ENCODE data around the gene POLR2J2. TPM values are rescaled to one million over a fixed set of nuclear protein-coding genes. Genes with fewer than 3 reads are reported as not detected.
"Not testable (repeated sequence)": the region's sequence is repeated elsewhere in the genome, so short reads cannot be mapped to it uniquely, and the experiment has no call there.

POLR2J2 gene
- 1 to 10 TPM; 1.1 to 2.6 (median 1.6) TPM for polyA plus RNA-seq

DNA sequence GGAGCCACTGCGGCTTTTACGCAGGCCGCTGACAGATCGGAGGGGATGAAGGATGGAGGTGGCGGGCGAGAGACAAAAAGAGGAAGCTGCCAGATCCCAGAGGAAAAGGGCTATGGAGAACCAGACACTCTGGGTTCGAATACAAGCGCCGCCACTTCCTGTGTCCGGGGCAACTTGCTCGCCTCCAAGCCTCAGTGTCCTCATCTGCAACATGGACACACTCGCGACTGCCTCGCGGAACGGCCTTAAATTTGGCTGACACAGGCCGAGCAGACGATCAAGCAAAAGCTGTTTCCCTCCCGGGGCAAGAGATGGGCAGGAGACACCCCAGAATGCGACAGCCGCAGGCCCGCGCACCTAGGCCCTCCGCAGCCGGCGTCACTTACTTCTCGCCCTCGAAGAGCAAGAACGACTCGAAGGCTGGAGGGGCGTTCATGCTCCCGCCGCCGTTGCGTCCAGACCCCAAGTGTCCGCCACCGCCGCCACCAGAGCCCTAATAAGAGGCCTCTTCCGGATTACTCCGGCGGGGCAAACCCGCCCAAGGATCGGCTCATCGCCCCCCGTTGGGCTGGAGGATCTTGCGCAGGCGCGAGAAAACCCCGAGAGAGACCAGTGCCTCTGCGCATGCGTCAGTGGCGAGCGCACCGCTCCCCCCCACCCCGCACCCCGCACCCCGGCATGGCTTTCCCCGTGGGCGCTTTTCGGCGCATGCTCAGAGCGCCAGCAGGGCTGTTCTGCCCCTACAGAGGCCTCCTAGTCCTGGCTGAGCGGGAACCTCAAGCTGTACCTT lies at the start of gene POLR2J2:
TSS of gene POLR2J2 (minus strand) at position 498 of the 790 bp plus-strand sequence. CDS start at position 436, 62 bp downstream.
- 0 to 7% (median 2%) methylated on average over 3 to 34 of the region's 63 CpGs for WGBS, 3 donors
- not testable (repeated sequence) for H3K27ac ChIP-seq (ENCODE audit: low read depth, low read length)

DNA sequence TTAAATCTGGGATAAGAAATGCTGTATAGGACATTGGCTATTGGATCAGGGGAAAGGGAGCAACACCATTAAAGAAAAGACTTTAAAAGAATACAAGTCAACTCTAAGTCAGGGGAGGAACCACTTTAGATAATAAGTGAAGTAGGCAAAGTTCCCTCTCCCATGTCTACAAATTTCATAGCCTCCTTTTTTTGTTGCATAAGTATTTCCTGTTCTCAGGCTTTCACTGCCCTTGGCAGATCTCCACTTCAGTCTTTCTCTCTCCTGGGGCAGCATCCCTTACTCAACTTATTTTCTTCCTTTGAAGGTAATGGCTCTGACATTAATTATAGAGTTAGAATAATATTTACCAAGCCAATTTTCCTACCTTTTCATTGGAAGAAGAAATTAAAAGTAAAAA lies 47.0 kb upstream of the POLR2J2 start:
- H3K27ac ChIP-seq (ENCODE audit: low read depth, low read length) = not testable (repeated sequence)

DNA sequence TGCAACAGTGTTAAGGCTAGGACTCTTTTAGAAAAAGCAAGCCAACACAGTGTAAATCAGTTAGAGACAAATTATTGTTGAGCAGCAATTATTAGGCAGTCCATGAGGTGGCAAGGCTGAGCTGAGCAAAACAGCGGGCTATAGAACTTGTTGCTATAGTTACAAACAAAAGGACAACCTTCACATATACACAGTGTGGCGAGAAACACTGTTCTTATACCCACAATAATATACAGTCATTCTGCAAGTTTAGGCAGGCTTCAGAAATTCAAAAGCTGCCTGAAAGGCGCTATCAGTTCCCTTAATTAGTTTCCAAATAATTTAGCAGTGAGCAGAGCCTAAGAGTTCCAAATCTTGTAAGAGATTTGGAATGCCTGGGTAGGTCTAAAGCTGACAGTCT lies 44.3 kb upstream of the POLR2J2 start:
- H3K27ac ChIP-seq (ENCODE audit: low read depth, low read length) = not testable (repeated sequence)
- WGBS, 3 donors = 63 to 80% (median 75%) methylated on average over 2 of the region's 3 CpGs

DNA sequence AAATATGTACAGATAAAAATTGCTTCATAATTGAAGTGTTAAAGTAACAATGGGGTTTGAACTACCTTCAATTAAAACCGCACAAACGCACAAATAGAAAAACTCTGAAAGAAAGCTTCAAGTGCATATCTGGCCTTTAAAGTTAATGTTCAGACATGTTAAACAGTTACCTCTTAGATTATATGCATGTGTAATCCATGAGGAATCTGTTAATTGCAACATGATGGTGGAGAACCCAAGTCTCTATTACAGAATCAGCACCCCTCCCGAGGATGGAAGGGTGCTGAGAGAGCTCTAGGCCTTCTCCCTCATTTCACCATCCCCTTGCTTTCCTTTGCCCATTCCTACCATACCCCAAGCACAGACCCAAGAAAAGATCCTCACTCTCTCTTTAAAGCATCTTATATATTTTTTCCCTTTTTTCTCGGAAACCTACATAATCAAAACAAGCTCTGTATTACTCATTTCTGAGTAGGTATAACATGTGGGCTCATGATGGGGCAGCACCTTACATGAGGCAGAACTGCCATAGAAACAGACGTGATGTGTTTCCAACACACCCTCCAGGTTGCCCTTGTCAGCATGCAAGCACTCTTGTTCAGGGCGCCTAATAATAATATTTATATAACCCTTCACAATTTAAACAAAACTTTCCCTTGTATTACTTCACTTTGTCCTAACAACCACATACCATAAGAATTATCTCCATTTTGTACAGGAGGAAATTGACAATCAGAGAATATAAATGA lies 43.5 kb upstream of the POLR2J2 start:
- H3K27ac ChIP-seq (ENCODE audit: low read depth, low read length) = not testable (repeated sequence)
- 71 to 83% (median 77%) methylated on average over 2 to 5 of the region's 6 CpGs for WGBS, 3 donors

DNA sequence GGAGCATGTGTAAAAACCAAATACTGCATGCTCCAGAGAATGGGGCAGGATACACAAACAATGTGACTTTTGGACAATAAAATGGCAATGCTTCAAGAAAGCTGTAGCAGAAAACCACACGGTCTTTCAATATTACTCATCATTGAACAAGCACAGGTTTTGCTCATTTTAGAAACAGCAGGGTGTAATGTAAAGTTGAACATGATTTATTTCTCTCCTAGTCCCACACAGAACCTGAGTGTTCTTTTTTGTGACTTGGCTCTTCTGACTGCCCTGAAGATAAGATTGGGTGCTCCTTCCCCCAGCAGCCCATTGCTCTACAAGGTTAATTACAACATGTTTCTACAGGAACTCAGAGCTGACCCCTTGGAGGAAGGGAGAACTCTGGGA lies 42.2 kb upstream of the POLR2J2 start:
- H3K27ac ChIP-seq (ENCODE audit: low read depth, low read length) = not testable (repeated sequence)
- WGBS, 3 donors = no CpG with 5 or more reads among the region's 1 CpG

DNA sequence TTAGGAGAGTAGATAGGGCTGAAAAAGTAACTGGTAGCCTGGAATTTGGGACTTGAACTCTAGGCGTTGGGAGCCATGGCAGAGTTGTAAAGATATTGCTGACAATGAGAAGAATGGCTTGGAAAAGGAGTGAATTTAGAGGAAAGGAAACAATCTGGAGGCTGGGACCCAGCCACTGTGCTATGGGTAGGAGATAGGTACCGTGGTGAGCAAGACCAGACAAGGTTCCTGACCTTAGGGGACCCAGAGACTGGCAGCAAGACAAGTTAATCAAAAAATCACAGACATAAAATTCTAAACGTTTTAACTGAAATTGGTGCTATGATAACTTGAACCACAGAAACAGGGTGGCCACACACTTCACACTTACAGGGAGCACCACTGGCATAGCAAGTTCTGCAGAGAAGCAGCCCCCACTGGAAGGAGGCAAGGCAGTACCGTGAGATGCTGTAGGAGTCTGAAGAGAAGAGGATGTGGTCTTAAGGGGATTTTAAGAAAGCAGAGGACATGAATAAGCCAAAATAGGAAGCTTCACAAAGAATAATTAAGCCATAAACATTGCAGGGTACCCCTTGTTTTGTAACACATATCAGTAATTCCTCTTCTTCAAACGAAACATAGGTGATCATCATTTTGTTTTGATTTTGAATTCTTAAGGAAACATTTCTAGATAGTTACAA lies 41.7 kb upstream of the POLR2J2 start:
- 34 to 55% (median 46%) methylated on average over 5 of the region's 5 CpGs for WGBS, 3 donors
- H3K27ac ChIP-seq (ENCODE audit: low read depth, low read length) = not testable (repeated sequence)

DNA sequence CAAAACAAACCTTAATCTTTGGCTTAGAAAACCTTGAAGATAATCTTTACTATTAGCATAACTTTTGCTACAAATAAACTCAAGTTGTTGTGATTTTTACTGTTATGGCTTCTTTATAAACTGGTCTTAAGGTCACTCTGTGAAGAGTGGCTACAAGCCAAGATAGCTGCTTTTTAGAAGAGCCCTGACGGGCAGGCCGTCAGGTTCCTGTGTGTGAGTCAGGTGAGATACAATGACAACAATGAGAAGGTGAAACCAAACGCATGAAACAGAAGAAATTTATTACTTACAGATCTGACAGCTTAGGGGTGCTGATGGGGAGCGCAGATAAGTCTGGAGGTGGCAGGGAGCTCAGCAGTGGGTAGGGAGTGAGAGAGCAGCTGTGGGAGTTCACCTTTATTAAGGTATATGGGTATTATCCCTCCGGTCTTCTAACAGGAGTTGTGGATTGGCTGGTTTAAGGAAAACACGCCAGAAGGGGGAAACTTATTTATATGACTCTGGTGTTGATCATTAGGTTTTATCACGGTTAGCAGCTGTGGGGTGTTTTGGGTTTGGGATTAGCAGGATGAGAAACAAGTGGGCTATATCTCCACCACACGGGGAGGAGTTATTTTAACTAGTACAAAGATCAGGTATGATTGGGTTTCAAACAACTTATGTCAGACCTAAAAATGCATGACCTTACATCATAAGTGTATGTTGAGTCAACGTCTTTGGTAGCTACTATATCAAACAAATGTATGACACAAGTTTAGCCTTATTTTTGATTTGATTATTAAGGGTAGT lies 27.7 kb upstream of the POLR2J2 start:
- not testable (repeated sequence) for H3K27ac ChIP-seq (ENCODE audit: low read depth, low read length)
- WGBS, 3 donors = 70 to 71% (median 71%) methylated on average over 9 of the region's 9 CpGs

DNA sequence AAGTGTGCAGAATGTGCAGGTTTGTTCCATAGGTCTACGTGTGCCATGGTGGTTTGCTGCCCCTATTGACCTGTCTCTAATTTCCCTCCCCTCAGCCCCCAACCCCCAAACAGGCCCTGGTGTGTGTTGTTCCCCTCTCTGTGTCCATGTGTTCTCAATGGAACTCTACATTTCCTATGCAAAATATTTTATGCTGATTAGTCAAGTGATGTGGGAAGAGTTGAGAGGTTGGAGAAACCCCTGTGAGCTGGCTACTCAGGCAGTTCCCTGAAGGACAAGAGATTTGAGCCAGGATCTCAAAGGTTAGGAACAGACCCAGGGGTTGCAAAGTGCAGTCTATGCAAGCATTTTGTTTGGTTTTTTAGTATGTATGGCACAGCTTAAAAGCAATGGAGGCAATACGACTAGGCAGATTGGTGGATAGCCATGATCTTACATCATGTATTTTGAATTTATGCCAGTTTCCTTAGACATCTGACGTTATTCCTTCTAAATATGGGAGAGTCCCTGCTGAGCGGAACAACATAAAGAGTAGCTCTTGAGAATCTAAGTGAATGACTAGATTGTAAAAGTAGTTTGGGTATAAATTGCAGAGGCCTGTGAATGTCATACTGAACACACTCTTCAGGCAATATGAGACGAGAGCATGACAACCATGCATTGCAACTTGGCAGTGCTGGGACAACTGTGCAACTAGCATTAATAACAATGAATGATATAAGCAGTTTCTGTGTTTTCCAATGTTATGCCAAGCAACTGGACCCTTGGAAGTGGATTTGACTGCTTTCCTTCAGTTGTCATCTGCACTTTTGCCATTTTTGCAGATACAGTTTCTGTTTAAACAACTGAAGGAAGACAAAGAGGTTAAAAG lies 26.4 kb upstream of the POLR2J2 start:
- 66 to 87% (median 72%) methylated on average over 4 to 5 of the region's 5 CpGs for WGBS, 3 donors
- not testable (repeated sequence) for H3K27ac ChIP-seq (ENCODE audit: low read depth, low read length)

DNA sequence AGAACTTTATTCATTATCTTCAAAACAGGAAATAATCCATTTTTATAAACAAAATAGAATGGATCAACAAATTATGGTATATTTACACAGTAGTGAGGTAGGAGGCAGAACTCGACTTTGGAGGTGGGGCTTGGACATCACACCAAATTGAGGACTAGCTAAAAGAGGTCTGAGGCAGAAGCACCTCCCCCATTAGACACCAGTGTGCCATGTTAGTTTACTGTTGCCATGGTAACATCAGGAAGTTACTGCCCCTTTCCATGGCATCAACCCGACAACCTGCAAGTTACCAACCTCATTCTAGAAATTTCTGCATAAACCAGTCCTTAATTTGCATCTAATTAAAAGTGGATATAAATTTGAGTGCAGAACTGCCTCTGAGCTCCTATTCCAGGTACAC lies 24.5 kb upstream of the POLR2J2 start:
- not testable (repeated sequence) for H3K27ac ChIP-seq (ENCODE audit: low read depth, low read length)
- WGBS, 3 donors = 54 to 59% (median 56%) methylated on average over 1 of the region's 2 CpGs

DNA sequence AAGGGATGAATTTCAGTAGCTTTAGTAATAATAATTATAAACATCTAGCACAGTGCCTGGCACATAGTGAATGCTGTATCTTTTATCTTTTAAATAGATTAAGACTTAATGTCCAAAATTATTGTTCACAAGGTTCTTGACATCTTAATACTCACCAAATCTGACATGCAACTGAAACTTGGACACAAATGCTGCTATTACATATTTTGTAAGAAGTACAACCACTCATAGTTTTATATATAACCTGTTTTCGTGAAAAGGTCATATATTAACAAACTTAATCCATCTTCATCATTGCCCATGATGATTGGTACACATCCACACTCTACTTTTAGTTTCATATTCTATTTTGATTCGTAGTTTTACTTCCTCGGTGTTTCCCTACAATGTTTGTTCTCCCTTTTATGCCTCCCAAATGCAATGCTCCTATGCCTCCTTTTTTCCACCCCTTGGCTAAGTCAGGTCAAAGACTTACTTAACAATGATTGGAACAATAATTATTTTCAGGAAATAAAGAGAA lies 23.6 kb upstream of the POLR2J2 start:
- H3K27ac ChIP-seq (ENCODE audit: low read depth, low read length) = not testable (repeated sequence)
- WGBS, 3 donors = 59 to 64% (median 60%) methylated on average over 1 of the region's 3 CpGs

DNA sequence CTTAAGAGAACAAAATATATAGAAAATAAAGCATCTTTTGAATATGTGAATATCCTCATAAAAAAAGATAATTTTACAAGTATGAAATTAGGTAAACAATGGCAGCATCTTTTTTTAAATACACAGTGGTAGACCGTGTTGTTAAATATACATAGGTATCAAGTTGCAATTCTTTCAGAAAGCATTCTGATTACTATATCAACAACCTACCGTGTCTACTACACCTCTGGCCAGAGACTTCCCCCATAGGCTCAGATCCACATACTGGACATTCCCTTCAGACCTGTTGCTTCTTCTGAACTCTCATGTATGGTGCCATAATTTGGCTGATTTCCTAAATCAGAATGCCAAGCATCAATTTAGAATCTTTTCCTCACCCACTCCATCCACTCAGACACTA lies 22.5 kb upstream of the POLR2J2 start:
- not testable (repeated sequence) for H3K27ac ChIP-seq (ENCODE audit: low read depth, low read length)
- 29 to 73% (median 68%) methylated on average over 2 of the region's 2 CpGs for WGBS, 3 donors

DNA sequence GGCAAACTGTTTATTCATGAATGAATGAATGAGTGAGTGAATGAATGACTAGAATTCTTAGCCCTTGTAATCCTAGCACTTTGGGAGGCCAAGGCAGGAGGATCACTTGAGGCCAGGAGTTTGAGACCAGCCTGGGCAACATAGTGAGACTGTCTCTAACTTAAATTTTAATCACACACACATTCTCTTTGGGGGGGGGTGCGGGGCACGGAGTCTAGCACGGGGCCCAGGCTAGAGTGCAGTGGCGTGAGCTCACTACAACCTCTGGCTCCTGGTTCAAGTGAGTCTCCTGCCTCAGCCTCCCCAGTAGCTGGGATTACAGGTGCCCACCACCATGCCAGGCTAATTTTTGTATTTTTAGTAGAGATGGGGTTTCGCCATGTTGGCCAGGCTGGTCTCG lies 19.1 kb upstream of the POLR2J2 start:
- not testable (repeated sequence) for H3K27ac ChIP-seq (ENCODE audit: low read depth, low read length)
- WGBS, 3 donors = 91 to 96% (median 96%) methylated on average over 4 of the region's 6 CpGs

DNA sequence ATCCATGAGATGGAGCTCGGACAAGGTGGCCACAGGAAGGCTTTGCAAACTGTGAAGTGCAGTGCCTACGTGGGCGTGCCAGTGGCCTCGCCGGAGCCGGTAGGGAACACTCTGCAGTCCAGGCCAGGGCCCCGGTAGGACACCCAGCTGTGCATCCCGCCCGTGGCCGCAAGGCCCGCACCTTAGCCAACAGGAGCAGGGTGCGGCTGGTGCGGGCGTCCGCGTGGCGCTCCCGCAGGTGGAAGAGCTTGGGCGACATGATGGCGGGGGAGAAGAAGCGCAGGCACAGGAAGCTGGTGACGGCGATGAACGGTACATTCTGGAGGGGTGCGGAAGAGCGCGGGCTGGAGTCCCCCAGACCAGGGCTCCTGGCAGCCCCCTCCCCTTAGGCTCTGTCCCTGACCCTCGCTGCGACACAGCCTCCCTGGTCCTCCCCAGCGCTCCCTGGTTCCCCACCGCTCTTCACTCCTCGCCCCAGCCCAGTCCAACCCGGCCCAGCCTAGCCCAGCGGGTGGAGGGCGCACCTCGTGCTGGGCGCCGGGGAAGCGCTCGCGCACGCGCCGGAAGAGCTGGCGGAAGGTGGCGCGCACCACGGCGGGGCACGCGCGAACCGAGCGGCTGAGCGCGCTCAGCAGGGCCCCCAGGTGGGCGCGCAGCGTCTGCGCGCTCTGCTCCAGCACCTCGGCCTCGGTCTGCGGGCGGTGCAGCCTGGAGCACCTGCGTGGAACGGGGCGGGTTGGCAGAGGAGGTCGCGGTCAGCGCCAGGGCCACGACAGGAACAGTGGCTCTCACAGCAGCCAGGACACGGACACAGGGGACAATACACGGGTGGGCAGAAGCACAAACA lies 18.2 kb upstream of the POLR2J2 start:
- not testable (repeated sequence) for H3K27ac ChIP-seq (ENCODE audit: low read depth, low read length)
- 28 to 40% methylated on average over 4 to 15 of the region's 74 CpGs; no CpG with 5 or more reads in 1 of the 3 donors for WGBS, 3 donors

DNA sequence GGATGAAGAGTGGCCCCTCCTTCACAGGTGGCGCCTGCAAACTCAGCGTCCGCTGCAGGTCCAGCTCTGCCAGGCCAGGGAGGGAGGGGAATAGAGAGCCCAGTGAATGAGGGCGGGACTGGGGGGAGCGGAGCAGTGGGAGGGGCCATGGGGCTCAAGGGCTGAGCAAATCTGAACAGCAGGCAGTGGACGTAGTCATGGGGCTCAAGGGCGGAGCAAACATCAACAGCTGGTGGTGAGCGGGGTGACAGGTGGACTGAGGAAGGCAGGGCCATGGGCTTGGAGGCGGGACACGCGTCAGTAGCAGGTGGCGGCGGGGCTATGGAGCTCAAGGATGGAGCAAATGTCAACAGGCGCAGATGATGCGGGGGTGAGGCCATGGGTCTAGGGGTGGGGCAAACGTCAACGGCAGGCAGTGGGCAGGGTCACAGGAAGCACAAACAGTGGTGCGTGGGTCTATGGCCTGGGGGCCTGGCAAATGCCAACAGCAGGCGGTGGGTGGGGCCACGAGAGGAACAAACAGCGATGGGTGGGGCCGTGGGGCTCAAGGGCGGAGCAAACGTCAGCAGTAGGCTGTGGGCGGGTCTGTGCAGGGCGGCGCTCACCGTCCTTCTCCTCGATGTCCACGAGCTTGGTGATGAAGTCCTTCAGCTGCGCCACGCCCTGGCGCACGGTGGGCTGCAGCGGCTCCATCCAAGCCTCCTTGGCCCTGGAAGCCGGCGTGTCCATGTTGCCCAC lies 17.0 kb upstream of the POLR2J2 start:
- H3K27ac ChIP-seq (ENCODE audit: low read depth, low read length) = not testable (repeated sequence)
- WGBS, 3 donors = no CpG with 5 or more reads among the region's 37 CpGs

DNA sequence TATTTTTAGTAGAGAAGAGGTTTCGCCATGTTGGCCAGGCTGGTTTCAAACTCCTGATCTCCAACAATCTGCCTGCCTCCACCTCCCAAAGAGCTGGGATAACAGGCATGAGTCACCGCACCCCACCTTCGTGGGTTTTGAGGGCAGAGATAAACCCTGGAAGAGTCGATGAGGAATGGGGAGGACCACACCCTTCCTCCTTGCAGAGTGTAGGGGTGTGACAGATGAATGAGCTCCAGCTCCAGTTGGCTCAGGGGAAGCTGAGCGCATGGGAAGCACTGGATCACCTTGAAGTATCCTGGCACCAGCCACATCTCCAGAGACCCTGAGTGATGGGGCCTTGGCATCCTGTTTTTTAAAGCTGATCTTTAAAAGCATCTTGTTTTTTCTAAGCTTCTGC lies 11.1 kb upstream of the POLR2J2 start:
- H3K27ac ChIP-seq (ENCODE audit: low read depth, low read length) = not testable (repeated sequence)
- WGBS, 3 donors = no CpG with 5 or more reads among the region's 5 CpGs

DNA sequence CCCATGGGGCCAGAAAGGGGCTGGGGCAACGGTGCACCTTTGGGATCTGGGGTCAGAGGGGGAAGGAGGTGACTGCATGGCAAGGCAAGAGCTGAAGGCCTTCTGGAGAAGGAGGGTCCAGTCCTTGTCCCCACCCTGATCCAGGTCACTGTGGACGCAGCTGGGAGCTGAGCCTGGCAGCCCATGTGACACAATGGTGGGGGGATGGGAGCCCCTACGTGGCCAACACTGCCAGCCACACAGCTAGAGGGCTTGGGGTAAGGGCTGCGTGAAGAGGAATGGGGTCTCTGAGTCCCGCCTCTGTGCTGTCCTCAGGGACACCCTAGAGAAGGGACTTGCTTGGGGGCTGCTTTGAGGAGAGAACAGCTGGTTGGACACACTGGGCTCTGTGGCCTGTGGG lies 9.3 kb upstream of the POLR2J2 start:
- H3K27ac ChIP-seq (ENCODE audit: low read depth, low read length) = not testable (repeated sequence)
- no CpG with 5 or more reads among the region's 5 CpGs for WGBS, 3 donors

Measured in adipose tissue (tissue), 3 donors.